GM23248 (cell line): ENCODE data around the gene HSD17B12.

Experiments
- EZH2 ChIP-seq: fragments of 200-600 bp; sonication (generic); IDR thresholded peaks from 2 replicates; pipeline ENCODE4 v1.6.1; 2018; ENCODE audit warnings: antibody characterized with exemption, mild to moderate bottlenecking; ENCODE audit not compliant: insufficient read depth, poor library complexity, severe bottlenecking
- EZH2phosphoT487 ChIP-seq: fragments of 200-600 bp; sonication (generic); IDR thresholded peaks from 2 replicates; pipeline ENCODE4 v1.6.1; 2018; ENCODE audit warnings: antibody characterized with exemption, moderate library complexity, mild to moderate bottlenecking, low read depth; ENCODE audit not compliant: insufficient read depth

- TF ChIP-seq EZH2 (no peak), EZH2phosphoT487 (no peak)
These were observed 194.2 kb downstream of the HSD17B12 start for GRCh38 chr11:43874738-43875137.
